K562 (cell line): ENCODE measurements around the gene COLQ. TPM values are rescaled to one million over a fixed set of nuclear protein-coding genes. Genes with fewer than 3 reads are reported as not detected.
A peak's percentile ranks its signal among the peaks of the same experiment; 100 is the strongest.

ENCODE experiments used
- ATAC-seq: fragments of 200-7000 bp; cut with Tn5 transposase; 3 replicates; pipeline ENCODE4 v1.9.1; 2020; ENCODE audit warnings: moderate library complexity
- BruUV-seq: library from RNA; stranded (reverse); fragments of 400-500 nt; replicated peaks from 2 replicates; lab custom pipeline; 2021; lab: Mats Ljungman, UMichigan
- CTCF ChIA-PET: fragments of 300-600 bp; formaldehyde crosslinking; extraction: SDS; loops from one replicate; lab custom pipeline; 2021; ENCODE audit warnings: low intra/inter-chr PET ratio; lab: Yijun Ruan, JAX
- POLR2A ChIA-PET: fragments of 300-600, 350-650 bp; sonication (Branson Sonifier 250); formaldehyde crosslinking; extraction: SDS; loops from one replicate; lab custom pipeline; 2021; ENCODE audit warnings: antibody characterized with exemption, inconsistent platforms; lab: Yijun Ruan, JAX
- DNase-seq, 4 experiments: peaks; one replicate each; pipeline versions ENCODE4 v3.0.0 to v3.0.0-alpha.2; 2011 to 2018; ENCODE audit warnings: low spot score in 3 of 4, mixed read lengths in 3 of 4; ENCODE audit errors: extremely low read depth in 1 of 4
- FAIRE-seq: peaks from 2 replicates; lab custom pipeline; 2011; peaks lifted over from hg19 to GRCh38; lab: Jason Lieb, UNC
- H2AFZ ChIP-seq: 2 replicates; pipeline ENCODE4 v1.6.0; 2011; ENCODE audit warnings: low read depth, low read length, control low read depth, inconsistent platforms
- H3K27ac ChIP-seq: fragments of 200-600 bp; 3 replicates; pipeline ENCODE4 v1.8.0; 2011; ENCODE audit warnings: low read depth, mild to moderate bottlenecking, control low read depth, inconsistent platforms, low read length, moderate library complexity, mixed read lengths; ENCODE audit errors: extremely low read depth
- H3K27me3 ChIP-seq, 2 experiments: fragments of 300-600 bp in 1 of 2; 2 replicates in 1 of 2; 3 replicates in 1 of 2; pipeline versions ENCODE4 v1.6.0 to v1.8.0; 2011; ENCODE audit warnings: inconsistent platforms in 2 of 2, low read length in 2 of 2, mild to moderate bottlenecking in 1 of 2, mixed read lengths in 1 of 2, moderate library complexity in 1 of 2; ENCODE audit not compliant: control insufficient read depth in 2 of 2, insufficient read depth in 2 of 2
- H3K36me3 ChIP-seq: fragments of 300-600 bp; 3 replicates; pipeline ENCODE4 v1.8.0; 2011; ENCODE audit warnings: mild to moderate bottlenecking, low read length, inconsistent platforms; ENCODE audit not compliant: control insufficient read depth, insufficient read depth
- H3K4me1 ChIP-seq, 2 experiments: fragments of 200-600 bp in 1 of 2; replicated peaks in 1 of 2; 2 replicates in 1 of 2; 3 replicates in 1 of 2; pipeline versions ENCODE4 v1.5.1 to v1.8.0; 2011; ENCODE audit warnings: inconsistent platforms in 2 of 2, low read length in 2 of 2, mild to moderate bottlenecking in 1 of 2, mixed read lengths in 1 of 2, moderate library complexity in 1 of 2; ENCODE audit not compliant: control insufficient read depth in 2 of 2, insufficient read depth in 2 of 2
- H3K4me2 ChIP-seq: 2 replicates; pipeline ENCODE4 v1.6.1; 2011; ENCODE audit warnings: low read length, control low read depth, inconsistent platforms, mixed read lengths; ENCODE audit not compliant: insufficient read depth
- H3K4me3 ChIP-seq: fragments of 200-600 bp; sonication (generic), shearing (Covaris generic); 2 replicates; pipeline ENCODE4 v1.5.1; 2016; ENCODE audit warnings: control low read depth, inconsistent platforms
- H3K79me2 ChIP-seq: fragments of 200-600 bp; 3 replicates; pipeline ENCODE4 v1.8.0; 2011; ENCODE audit warnings: low read length, inconsistent platforms; ENCODE audit not compliant: control insufficient read depth, insufficient read depth
- H3K9ac ChIP-seq, 2 experiments: 2 replicates each; pipeline versions ENCODE4 v1.6.0 to v1.6.1; 2011; ENCODE audit warnings: low read depth in 2 of 2, low read length in 2 of 2, control low read depth in 1 of 2, inconsistent platforms in 1 of 2, mild to moderate bottlenecking in 1 of 2, mixed read lengths in 1 of 2; ENCODE audit not compliant: insufficient read depth in 1 of 2
- H3K9me1 ChIP-seq: one replicate; pipeline ENCODE4 v1.6.0; 2011; ENCODE audit warnings: inconsistent platforms, mild to moderate bottlenecking, low read length, moderate library complexity; ENCODE audit not compliant: control insufficient read depth, insufficient read depth
- H3K9me3 ChIP-seq: replicated peaks from 2 replicates; pipeline ENCODE4 v1.5.1; 2011; ENCODE audit warnings: low read depth, low read length, inconsistent platforms; ENCODE audit not compliant: control insufficient read depth, insufficient read depth
- H4K20me1 ChIP-seq: replicated peaks from 2 replicates; pipeline ENCODE4 v1.6.1; 2011; ENCODE audit warnings: low read length, inconsistent platforms, mixed read lengths; ENCODE audit not compliant: control insufficient read depth, insufficient read depth
- ZNF24 ChIP-seq: fragments of 450-650 bp; IDR thresholded peaks from 2 replicates; pipeline ENCODE4 v1.6.1; 2016
- WGBS: fragments of 100-300 bp; shearing (Covaris generic); methylation state at CpG from one replicate; pipeline ENCODE4 v1.1.6; 2016; ENCODE audit warnings: low coverage, mixed read lengths; ENCODE audit not compliant: insufficient coverage; ENCODE audit errors: missing lambda C conversion rate; 5-methylcytosine and 5-hydroxymethylcytosine counted together
- in situ Hi-C: fragments of 300-500 bp; cut with MboI; formaldehyde crosslinking; loops from 4 replicates; pipeline ENCODE4 v1.15.0; 2018; ENCODE audit warnings: inconsistent platforms, mixed read lengths
- intact Hi-C: fragments of 100-400 bp; cut with micrococcal nuclease; formaldehyde crosslinking; loops from 2 replicates; pipeline ENCODE4 v1.14.2; 2022
- microRNA-seq: library from miRNA; unstranded; fragments of <30 nt; microRNA quantifications from one replicate; pipeline ENCODE4, GENCODE V29; 2018; ENCODE audit warnings: borderline microRNAs expressed
- polyA plus RNA-seq, 8 experiments: library from polyadenylated mRNA; depleted of rRNA in 4 of 8; stranded (reverse) in 5 of 8; unstranded in 3 of 8; fragments of >200 nt; fragmentation: Nextera tagmentation in 2 of 8; fragmentation: Illumina TruSeq in 1 of 8; extraction: Ambion mirVana in 2 of 8; extraction: Trizol in 1 of 8; gene quantifications; 2 replicates each; pipeline versions ENCODE4 v1.2.1 to v1.2.3, GENCODE V29; 2011 to 2014; ENCODE audit warnings: inconsistent platforms in 1 of 8, missing spikeins in 1 of 8
- small RNA-seq: library from RNA; depleted of rRNA; stranded (forward); fragments of <200 nt; gene quantifications from one replicate; pipeline ENCODE3, GENCODE V24; 2014
- total RNA-seq, 7 experiments: library from RNA; depleted of rRNA in 6 of 7; stranded (reverse); fragments of >200 nt in 6 of 7; fragmentation: Illumina TruSeq in 2 of 7; extraction: Trizol in 2 of 7; gene quantifications; 2 replicates each; pipeline versions ENCODE4 v1.2.1 to v1.2.3, GENCODE V29; 2011 to 2021; ENCODE audit warnings: low replicate concordance in 1 of 7
- TF ChIP-seq, protein P1 (sequence below): sonication (generic); formaldehyde crosslinking; IDR thresholded peaks from 2 replicates; pipeline ENCODE4 v1.8.0; 2022; ENCODE audit warnings: mild to moderate bottlenecking, missing genetic modification reagents

COLQ gene
- total and polyA plus RNA-seq, 9 of the 15 experiments (the other 6 are each of a cell fraction or from before 2014, with no cell fraction given): 0.04 to 0.36 (median 0.27) TPM; not detected in 4

DNA sequence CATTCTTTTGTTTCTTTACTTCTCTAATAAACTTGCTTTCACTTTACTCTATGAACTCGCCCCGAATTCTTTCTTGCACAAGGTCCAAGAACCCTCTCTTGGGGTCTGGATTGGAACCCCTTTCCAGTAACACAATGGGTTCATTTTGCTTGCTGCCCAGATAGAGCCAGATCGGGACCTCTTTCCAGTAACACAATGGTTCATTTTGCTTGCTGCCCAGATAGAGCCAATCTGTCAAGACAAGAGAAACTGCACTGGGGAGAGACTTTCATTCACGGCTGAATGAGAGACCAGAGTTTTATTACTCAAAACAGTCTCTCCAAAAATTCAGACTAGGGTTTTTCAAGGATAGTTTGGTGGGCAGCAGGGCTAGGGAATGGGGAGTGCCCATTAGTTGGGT is 119.6 kb downstream of the COLQ start:
- in situ Hi-C loops: no loop called here
- POLR2A ChIA-PET: interaction anchor here (0.6 kb wide), 1 partner anchor 478 kb away, joined by 3 read pairs; no protein-coding TSS in a partner anchor
- BruUV-seq: no TSS peak
- Histone ChIP-seq H4K20me1 (no peaks in the 10 kb centered on the region), H3K36me3 (no peaks in the 10 kb centered on the region), H2AFZ (peak overlapping the region; percentile 33; the same call in 1 of the 2 replicates), H3K27ac (no peak overlapping the region), H3K9ac (no peak overlapping the region), H3K4me1 (no peaks in the 10 kb centered on the region), H3K9me3 (0 out of 2 replicates have a peak, but pooled peaks cover 3% of the 10 kb centered on the region), H3K9me1 (no peaks in the 10 kb centered on the region), H3K4me2 (no peak overlapping the region), H3K79me2 (no peaks in the 10 kb centered on the region), H3K27me3 (no peaks in the 10 kb centered on the region), H3K4me3 (no peak overlapping the region)
- CTCF ChIA-PET: interaction anchor here (0.7 kb wide), 1 partner anchor 18 kb away, joined by 6 read pairs; no protein-coding TSS in a partner anchor
- ATAC-seq (no peak), DNase-seq (no peak), FAIRE-seq (no peak)
- intact Hi-C loops: loop anchor here (5.0 kb wide), 1 partner anchor 155 kb away; no protein-coding TSS in a partner anchor
- 30% methylated on average over 4 of the region's 4 CpGs for WGBS
- TF ChIP-seq, protein P1, sequence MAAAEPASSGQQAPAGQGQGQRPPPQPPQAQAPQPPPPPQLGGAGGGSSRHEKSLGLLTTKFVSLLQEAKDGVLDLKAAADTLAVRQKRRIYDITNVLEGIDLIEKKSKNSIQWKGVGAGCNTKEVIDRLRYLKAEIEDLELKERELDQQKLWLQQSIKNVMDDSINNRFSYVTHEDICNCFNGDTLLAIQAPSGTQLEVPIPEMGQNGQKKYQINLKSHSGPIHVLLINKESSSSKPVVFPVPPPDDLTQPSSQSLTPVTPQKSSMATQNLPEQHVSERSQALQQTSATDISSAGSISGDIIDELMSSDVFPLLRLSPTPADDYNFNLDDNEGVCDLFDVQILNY: no peak
- TF ChIP-seq ZNF24: no peak

Small RNA genes within 50 kb of the gene (microRNA-seq; reads per million reads assigned to microRNA genes)
- not detected for gene MIR4270

Small RNA genes within 50 kb of the gene (small RNA-seq; reads per million reads assigned to genes)
- gene MIR4270: not detected
- gene RN7SL110P: not detected
- gene RNU6-1024P: not detected

Other genes with a start within 250 kb of the COLQ start
- 14.9 and 17.1 TPM in 2 replicates for gene SH3BP5, start 189.1 kb downstream of the COLQ start, total RNA-seq (2014; rRNA removed)
- gene SH3BP5, start 189.1 kb downstream of the COLQ start, total RNA-seq (2014; rRNA removed; fragmentation: Illumina TruSeq; extraction: Trizol): 13.5 and 15.2 TPM in 2 replicates
- 12.2 and 13.5 TPM in 2 replicates for gene SH3BP5, start 189.1 kb downstream of the COLQ start, total RNA-seq (2015; rRNA removed; fragmentation: Illumina TruSeq; extraction: Trizol)
- gene SH3BP5, start 189.1 kb downstream of the COLQ start, total RNA-seq (2021): 13.9 and 18.6 TPM in 2 replicates
- gene SH3BP5, start 189.1 kb downstream of the COLQ start, polyA plus RNA-seq (2011; rRNA removed): 26.2 and 29.0 TPM in 2 replicates
- 22.0 and 28.0 TPM in 2 replicates for gene SH3BP5, start 189.1 kb downstream of the COLQ start, polyA plus RNA-seq (2014; fragmentation: Illumina TruSeq; extraction: Trizol)
- 1 to 10 TPM; 2.9 to 3.5 TPM for gene SH3BP5, start 189.1 kb downstream of the COLQ start, polyA plus RNA-seq (2014; fragmentation: Nextera tagmentation; extraction: Ambion mirVana)
- 23.4 and 24.7 TPM in 2 replicates for gene SH3BP5, start 189.1 kb downstream of the COLQ start, polyA plus RNA-seq (2014; rRNA removed)
- 18.8 and 20.9 TPM in 2 replicates for gene METTL6, start 94.2 kb downstream of the COLQ start, total RNA-seq (2014; rRNA removed)
- gene METTL6, start 94.2 kb downstream of the COLQ start, total RNA-seq (2014; rRNA removed; fragmentation: Illumina TruSeq; extraction: Trizol): 32.8 and 38.7 TPM in 2 replicates
- gene METTL6, start 94.2 kb downstream of the COLQ start, total RNA-seq (2015; rRNA removed; fragmentation: Illumina TruSeq; extraction: Trizol): 32.2 and 33.9 TPM in 2 replicates
- 19.9 and 21.6 TPM in 2 replicates for gene METTL6, start 94.2 kb downstream of the COLQ start, total RNA-seq (2021)
- gene METTL6, start 94.2 kb downstream of the COLQ start, polyA plus RNA-seq (2011; rRNA removed): 24.9 and 28.3 TPM in 2 replicates
- 26.8 and 34.5 TPM in 2 replicates for gene METTL6, start 94.2 kb downstream of the COLQ start, polyA plus RNA-seq (2014; fragmentation: Illumina TruSeq; extraction: Trizol)
- 10 to 100 TPM; 44.1 to 61.5 TPM for gene METTL6, start 94.2 kb downstream of the COLQ start, polyA plus RNA-seq (2014; fragmentation: Nextera tagmentation; extraction: Ambion mirVana)
- gene METTL6, start 94.2 kb downstream of the COLQ start, polyA plus RNA-seq (2014; rRNA removed): 23.5 and 39.6 TPM in 2 replicates
- 26.8 and 32.4 TPM in 2 replicates for gene EAF1, start 94.1 kb downstream of the COLQ start, total RNA-seq (2014; rRNA removed)
- gene EAF1, start 94.1 kb downstream of the COLQ start, total RNA-seq (2014; rRNA removed; fragmentation: Illumina TruSeq; extraction: Trizol): 21.6 and 22.8 TPM in 2 replicates
- 20.8 and 22.7 TPM in 2 replicates for gene EAF1, start 94.1 kb downstream of the COLQ start, total RNA-seq (2015; rRNA removed; fragmentation: Illumina TruSeq; extraction: Trizol)
- gene EAF1, start 94.1 kb downstream of the COLQ start, total RNA-seq (2021): 20.4 and 21.9 TPM in 2 replicates
- gene EAF1, start 94.1 kb downstream of the COLQ start, polyA plus RNA-seq (2011; rRNA removed): 16.8 and 19.5 TPM in 2 replicates
- 20.7 and 22.6 TPM in 2 replicates for gene EAF1, start 94.1 kb downstream of the COLQ start, polyA plus RNA-seq (2014; fragmentation: Illumina TruSeq; extraction: Trizol)
- gene EAF1, start 94.1 kb downstream of the COLQ start, polyA plus RNA-seq (2014; fragmentation: Nextera tagmentation; extraction: Ambion mirVana): 10 to 100 TPM in 1 of 2 experiments, 1 to 10 TPM in 1; 7.0 to 10.9 TPM
- gene EAF1, start 94.1 kb downstream of the COLQ start, polyA plus RNA-seq (2014; rRNA removed): 19.0 and 22.0 TPM in 2 replicates
- 18.6 and 18.9 TPM in 2 replicates for gene HACL1, start 79.9 kb upstream of the COLQ start, total RNA-seq (2014; rRNA removed)
- gene HACL1, start 79.9 kb upstream of the COLQ start, total RNA-seq (2014; rRNA removed; fragmentation: Illumina TruSeq; extraction: Trizol): 30.5 and 33.8 TPM in 2 replicates
- gene HACL1, start 79.9 kb upstream of the COLQ start, total RNA-seq (2015; rRNA removed; fragmentation: Illumina TruSeq; extraction: Trizol): 19.0 and 23.0 TPM in 2 replicates
- gene HACL1, start 79.9 kb upstream of the COLQ start, total RNA-seq (2021): 29.1 and 31.5 TPM in 2 replicates
- 43.1 and 61.5 TPM in 2 replicates for gene HACL1, start 79.9 kb upstream of the COLQ start, polyA plus RNA-seq (2011; rRNA removed)
- gene HACL1, start 79.9 kb upstream of the COLQ start, polyA plus RNA-seq (2014; fragmentation: Illumina TruSeq; extraction: Trizol): 22.8 and 25.1 TPM in 2 replicates
- gene HACL1, start 79.9 kb upstream of the COLQ start, polyA plus RNA-seq (2014; fragmentation: Nextera tagmentation; extraction: Ambion mirVana): 10 to 100 TPM; 39.0 to 54.7 TPM
- gene HACL1, start 79.9 kb upstream of the COLQ start, polyA plus RNA-seq (2014; rRNA removed): 19.0 and 23.5 TPM in 2 replicates
- 5.8 and 7.5 TPM in 2 replicates for gene BTD, start 80.0 kb upstream of the COLQ start, total RNA-seq (2014; rRNA removed)
- 7.0 and 8.4 TPM in 2 replicates for gene BTD, start 80.0 kb upstream of the COLQ start, total RNA-seq (2014; rRNA removed; fragmentation: Illumina TruSeq; extraction: Trizol)
- 6.6 and 9.2 TPM in 2 replicates for gene BTD, start 80.0 kb upstream of the COLQ start, total RNA-seq (2015; rRNA removed; fragmentation: Illumina TruSeq; extraction: Trizol)
- gene BTD, start 80.0 kb upstream of the COLQ start, total RNA-seq (2021): 7.5 and 8.5 TPM in 2 replicates
- 18.0 and 18.5 TPM in 2 replicates for gene BTD, start 80.0 kb upstream of the COLQ start, polyA plus RNA-seq (2011; rRNA removed)
- gene BTD, start 80.0 kb upstream of the COLQ start, polyA plus RNA-seq (2014; fragmentation: Illumina TruSeq; extraction: Trizol): 9.1 and 10.7 TPM in 2 replicates
- 10 to 100 TPM; 24.3 to 26.2 TPM for gene BTD, start 80.0 kb upstream of the COLQ start, polyA plus RNA-seq (2014; fragmentation: Nextera tagmentation; extraction: Ambion mirVana)
- 10.6 and 11.2 TPM in 2 replicates for gene BTD, start 80.0 kb upstream of the COLQ start, polyA plus RNA-seq (2014; rRNA removed)